ENCODE data around the gene METTL3. TPM values are rescaled to one million over a fixed set of nuclear protein-coding genes. Genes with fewer than 3 reads are reported as not detected.

The METTL3 gene
- total and polyA plus RNA-seq, 2 of the 13 experiments (the other 11 are each of a cell fraction or from before 2014, with no cell fraction given): 123 to 130 TPM

DNA sequence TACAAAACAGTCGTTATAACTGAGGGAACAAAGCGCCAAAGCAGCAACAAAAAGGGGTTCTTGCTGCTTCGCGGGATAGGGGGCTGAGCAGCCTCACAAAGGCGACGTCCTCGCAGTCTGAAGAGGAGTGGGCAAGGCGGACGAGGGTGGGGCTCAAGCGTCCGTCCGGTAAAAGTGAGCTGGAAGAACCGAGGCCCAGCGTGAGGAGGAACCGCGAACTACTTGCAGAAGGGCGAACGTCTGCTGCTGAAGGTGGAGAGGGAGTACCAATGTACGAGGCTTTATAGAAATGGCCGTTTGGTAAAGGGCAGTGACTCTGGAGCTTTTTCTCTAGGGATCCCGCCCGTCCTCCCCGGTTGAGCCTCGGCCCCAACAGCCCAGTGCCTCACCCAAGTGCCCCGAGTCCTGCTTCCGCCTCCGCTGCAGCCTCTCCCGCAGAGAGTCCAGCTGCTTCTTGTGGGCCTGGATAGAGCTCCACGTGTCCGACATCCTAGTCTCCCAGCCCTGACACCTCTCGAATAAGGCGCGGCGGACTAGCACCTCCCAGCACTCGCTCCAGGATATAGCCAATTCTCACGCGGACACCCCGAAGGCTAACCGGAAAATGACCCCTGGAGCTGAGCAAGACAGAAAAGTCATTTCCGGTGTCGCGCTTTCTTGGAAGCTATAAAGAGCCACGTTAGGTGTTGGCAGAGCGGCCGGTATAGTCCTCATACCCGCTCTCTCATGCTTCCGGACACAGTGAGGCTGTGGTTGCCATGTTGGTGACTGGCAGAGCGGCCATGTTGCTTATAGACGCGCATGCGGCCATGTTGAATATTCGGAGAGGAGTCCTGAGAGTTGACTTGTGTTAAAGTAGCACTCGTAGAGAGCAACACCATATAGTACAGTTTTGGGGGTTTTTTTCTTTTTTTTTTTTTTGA, at the start of gene METTL3 (continued):
- TF ChIP-seq IRF2 (CRISPR knock-in tag; IDR thresholded peaks at IDR 0.05): peak; percentile 98
- peak; percentile 89 for TF ChIP-seq IRX3 (CRISPR knock-in tag; IDR thresholded peaks at IDR 0.05; ENCODE audit: borderline replicate concordance, low read depth)
- TF ChIP-seq, protein P1, sequence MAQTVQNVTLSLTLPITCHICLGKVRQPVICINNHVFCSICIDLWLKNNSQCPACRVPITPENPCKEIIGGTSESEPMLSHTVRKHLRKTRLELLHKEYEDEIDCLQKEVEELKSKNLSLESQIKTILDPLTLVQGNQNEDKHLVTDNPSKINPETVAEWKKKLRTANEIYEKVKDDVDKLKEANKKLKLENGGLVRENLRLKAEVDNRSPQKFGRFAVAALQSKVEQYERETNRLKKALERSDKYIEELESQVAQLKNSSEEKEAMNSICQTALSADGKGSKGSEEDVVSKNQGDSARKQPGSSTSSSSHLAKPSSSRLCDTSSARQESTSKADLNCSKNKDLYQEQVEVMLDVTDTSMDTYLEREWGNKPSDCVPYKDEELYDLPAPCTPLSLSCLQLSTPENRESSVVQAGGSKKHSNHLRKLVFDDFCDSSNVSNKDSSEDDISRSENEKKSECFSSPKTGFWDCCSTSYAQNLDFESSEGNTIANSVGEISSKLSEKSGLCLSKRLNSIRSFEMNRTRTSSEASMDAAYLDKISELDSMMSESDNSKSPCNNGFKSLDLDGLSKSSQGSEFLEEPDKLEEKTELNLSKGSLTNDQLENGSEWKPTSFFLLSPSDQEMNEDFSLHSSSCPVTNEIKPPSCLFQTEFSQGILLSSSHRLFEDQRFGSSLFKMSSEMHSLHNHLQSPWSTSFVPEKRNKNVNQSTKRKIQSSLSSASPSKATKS (CRISPR knock-in tag; IDR thresholded peaks at IDR 0.05): no peak
- TF ChIP-seq SRSF4 (IDR thresholded peaks at IDR 0.05; ENCODE audit: low read depth, low read length, poor library complexity, severe bottlenecking): no peak
- TF ChIP-seq ZSCAN25 (CRISPR knock-in tag; IDR thresholded peaks at IDR 0.05): no peak; the same call in 1 of the 2 replicates
- TF ChIP-seq, protein P2, sequence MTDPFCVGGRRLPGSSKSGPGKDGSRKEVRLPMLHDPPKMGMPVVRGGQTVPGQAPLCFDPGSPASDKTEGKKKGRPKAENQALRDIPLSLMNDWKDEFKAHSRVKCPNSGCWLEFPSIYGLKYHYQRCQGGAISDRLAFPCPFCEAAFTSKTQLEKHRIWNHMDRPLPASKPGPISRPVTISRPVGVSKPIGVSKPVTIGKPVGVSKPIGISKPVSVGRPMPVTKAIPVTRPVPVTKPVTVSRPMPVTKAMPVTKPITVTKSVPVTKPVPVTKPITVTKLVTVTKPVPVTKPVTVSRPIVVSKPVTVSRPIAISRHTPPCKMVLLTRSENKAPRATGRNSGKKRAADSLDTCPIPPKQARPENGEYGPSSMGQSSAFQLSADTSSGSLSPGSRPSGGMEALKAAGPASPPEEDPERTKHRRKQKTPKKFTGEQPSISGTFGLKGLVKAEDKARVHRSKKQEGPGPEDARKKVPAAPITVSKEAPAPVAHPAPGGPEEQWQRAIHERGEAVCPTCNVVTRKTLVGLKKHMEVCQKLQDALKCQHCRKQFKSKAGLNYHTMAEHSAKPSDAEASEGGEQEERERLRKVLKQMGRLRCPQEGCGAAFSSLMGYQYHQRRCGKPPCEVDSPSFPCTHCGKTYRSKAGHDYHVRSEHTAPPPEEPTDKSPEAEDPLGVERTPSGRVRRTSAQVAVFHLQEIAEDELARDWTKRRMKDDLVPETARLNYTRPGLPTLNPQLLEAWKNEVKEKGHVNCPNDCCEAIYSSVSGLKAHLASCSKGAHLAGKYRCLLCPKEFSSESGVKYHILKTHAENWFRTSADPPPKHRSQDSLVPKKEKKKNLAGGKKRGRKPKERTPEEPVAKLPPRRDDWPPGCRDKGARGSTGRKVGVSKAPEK (CRISPR knock-in tag; IDR thresholded peaks at IDR 0.05; ENCODE audit: borderline replicate concordance): no peak
- no peak for TF ChIP-seq ZNF570 (CRISPR knock-in tag; IDR thresholded peaks at IDR 0.05; ENCODE audit: borderline replicate concordance)
- TF ChIP-seq, protein P3, sequence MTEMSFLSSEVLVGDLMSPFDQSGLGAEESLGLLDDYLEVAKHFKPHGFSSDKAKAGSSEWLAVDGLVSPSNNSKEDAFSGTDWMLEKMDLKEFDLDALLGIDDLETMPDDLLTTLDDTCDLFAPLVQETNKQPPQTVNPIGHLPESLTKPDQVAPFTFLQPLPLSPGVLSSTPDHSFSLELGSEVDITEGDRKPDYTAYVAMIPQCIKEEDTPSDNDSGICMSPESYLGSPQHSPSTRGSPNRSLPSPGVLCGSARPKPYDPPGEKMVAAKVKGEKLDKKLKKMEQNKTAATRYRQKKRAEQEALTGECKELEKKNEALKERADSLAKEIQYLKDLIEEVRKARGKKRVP (CRISPR knock-in tag; IDR thresholded peaks at IDR 0.05): peak in 1 of 2 experiments; percentile 64; a peak in 2 of 4 replicates
- peak; percentile 93; the same call in 1 of the 2 replicates for TF ChIP-seq ZNF674 (CRISPR knock-in tag; IDR thresholded peaks at IDR 0.05; ENCODE audit: low read depth)
- peak; percentile 71; the same call in 1 of the 2 replicates for TF ChIP-seq ZNF180 (CRISPR knock-in tag; IDR thresholded peaks at IDR 0.05; ENCODE audit: borderline replicate concordance, low read depth)
- TF ChIP-seq PAF1 (CRISPR knock-in tag; IDR thresholded peaks at IDR 0.05): no peak
- TF ChIP-seq SETDB1 (CRISPR knock-in tag; IDR thresholded peaks at IDR 0.05; ENCODE audit: borderline replicate concordance): no peak
- TF ChIP-seq, protein P4, sequence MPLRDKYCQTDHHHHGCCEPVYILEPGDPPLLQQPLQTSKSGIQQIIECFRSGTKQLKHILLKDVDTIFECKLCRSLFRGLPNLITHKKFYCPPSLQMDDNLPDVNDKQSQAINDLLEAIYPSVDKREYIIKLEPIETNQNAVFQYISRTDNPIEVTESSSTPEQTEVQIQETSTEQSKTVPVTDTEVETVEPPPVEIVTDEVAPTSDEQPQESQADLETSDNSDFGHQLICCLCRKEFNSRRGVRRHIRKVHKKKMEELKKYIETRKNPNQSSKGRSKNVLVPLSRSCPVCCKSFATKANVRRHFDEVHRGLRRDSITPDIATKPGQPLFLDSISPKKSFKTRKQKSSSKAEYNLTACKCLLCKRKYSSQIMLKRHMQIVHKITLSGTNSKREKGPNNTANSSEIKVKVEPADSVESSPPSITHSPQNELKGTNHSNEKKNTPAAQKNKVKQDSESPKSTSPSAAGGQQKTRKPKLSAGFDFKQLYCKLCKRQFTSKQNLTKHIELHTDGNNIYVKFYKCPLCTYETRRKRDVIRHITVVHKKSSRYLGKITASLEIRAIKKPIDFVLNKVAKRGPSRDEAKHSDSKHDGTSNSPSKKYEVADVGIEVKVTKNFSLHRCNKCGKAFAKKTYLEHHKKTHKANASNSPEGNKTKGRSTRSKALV (CRISPR knock-in tag; IDR thresholded peaks at IDR 0.05): no peak
- TF ChIP-seq RXRA (CRISPR knock-in tag; IDR thresholded peaks at IDR 0.05): peak; percentile 90
- 0 out of 2 replicates have a peak, but pooled peaks have one; percentile 35 for TF ChIP-seq ZNF121 (CRISPR knock-in tag; IDR thresholded peaks at IDR 0.05)
- peak; percentile 84 for TF ChIP-seq KDM4B (CRISPR knock-in tag; IDR thresholded peaks at IDR 0.05)
- no peak for TF ChIP-seq TCF7L2 (IDR thresholded peaks at IDR 0.05; ENCODE audit: low read depth, low read length)
- TF ChIP-seq ZNF232 (CRISPR knock-in tag; IDR thresholded peaks at IDR 0.05; ENCODE audit: borderline replicate concordance): no peak; the same call in 1 of the 2 replicates
- TF ChIP-seq ZNF124 (CRISPR knock-in tag; IDR thresholded peaks at IDR 0.05): peak; percentile 97
- no peak for TF ChIP-seq ZNF460 (CRISPR knock-in tag; IDR thresholded peaks at IDR 0.05; ENCODE audit: borderline replicate concordance)
- peak; percentile 18; the same call in 1 of the 2 replicates for TF ChIP-seq NFYC (CRISPR knock-in tag; IDR thresholded peaks at IDR 0.05)
